Body of pancreas (tissue), 4 donors: ENCODE data around the gene NDUFA13. TPM values are rescaled to one million over a fixed set of nuclear protein-coding genes. Genes with fewer than 3 reads are reported as not detected.
A peak's percentile ranks its signal among the peaks of the same experiment; 100 is the strongest.

ENCODE experiments used
- ATAC-seq: fragments of 150-250 bp; one replicate; pipeline ENCODE4 v1.9.1; 2016
- DNase-seq, 4 donors: peaks; one replicate each; pipeline ENCODE4 v3.0.0-alpha.2; 2019
- H3K27ac ChIP-seq, 4 donors: fragments of 200-600 bp; sonication (generic); 1 replicate in 3 of 4; 2 replicates in 1 of 4; pipeline versions ENCODE4 v1.5.1 to v1.6.1; 2016 to 2019; ENCODE audit warnings: mild to moderate bottlenecking in 1 of 4, mixed read lengths in 1 of 4, moderate library complexity in 1 of 4
- H3K27me3 ChIP-seq, 2 donors: fragments of 200-600 bp; sonication (generic); one replicate each; pipeline ENCODE4 v1.6.0; 2016; ENCODE audit warnings: mild to moderate bottlenecking in 1 of 2
- H3K36me3 ChIP-seq, 2 donors: fragments of 200-600 bp; sonication (generic); replicated peaks in 1 of 2; 2 replicates each; pipeline ENCODE4 v1.5.1; 2016; ENCODE audit warnings: low read depth in 2 of 2; ENCODE audit not compliant: insufficient read depth in 1 of 2
- H3K4me1 ChIP-seq: fragments of 200-600 bp; sonication (generic); one replicate; pipeline ENCODE4 v1.6.0; 2016
- H3K4me3 ChIP-seq, 2 donors: fragments of 200-600 bp; sonication (generic); 1 replicate in 1 of 2; 2 replicates in 1 of 2; pipeline ENCODE4 v1.5.1; 2016 to 2019
- H3K9me3 ChIP-seq, 3 donors: fragments of 200-600 bp; sonication (generic); 1 replicate in 2 of 3; 2 replicates in 1 of 3; pipeline ENCODE4 v1.5.1; 2016
- CTCF ChIP-seq, 7 experiments: fragments of 450-650 bp in 4 of 7; fragments of 200-600 bp in 3 of 7; sonication (generic) in 3 of 7; IDR thresholded peaks; one replicate each; pipeline ENCODE4 v1.5.1; 2016 to 2019; ENCODE audit warnings: antibody characterized with exemption in 7 of 7
- POLR2A ChIP-seq, 3 donors: fragments of 450-650 bp; IDR thresholded peaks; one replicate each; pipeline ENCODE4 v1.6.1; 2016; ENCODE audit warnings: antibody characterized with exemption in 3 of 3, mild to moderate bottlenecking in 2 of 3
- WGBS, 2 donors: methylation state at CpG; one replicate each; pipeline ENCODE4 v1.1.5; 2017; 5-methylcytosine and 5-hydroxymethylcytosine counted together
- intact Hi-C: fragments of 100-400 bp; cut with DNase I; formaldehyde crosslinking; loops from one replicate; pipeline ENCODE4 v1.15.1; 2023
- total RNA-seq, 2 donors: library from RNA; depleted of rRNA; stranded (reverse); fragments of >200 nt; gene quantifications; one replicate each; pipeline ENCODE4 v1.1.0, GENCODE V29; 2016

NDUFA13 gene
- total RNA-seq, 2 donors from 2014 or later: 32.0 to 38.4 TPM

DNA sequence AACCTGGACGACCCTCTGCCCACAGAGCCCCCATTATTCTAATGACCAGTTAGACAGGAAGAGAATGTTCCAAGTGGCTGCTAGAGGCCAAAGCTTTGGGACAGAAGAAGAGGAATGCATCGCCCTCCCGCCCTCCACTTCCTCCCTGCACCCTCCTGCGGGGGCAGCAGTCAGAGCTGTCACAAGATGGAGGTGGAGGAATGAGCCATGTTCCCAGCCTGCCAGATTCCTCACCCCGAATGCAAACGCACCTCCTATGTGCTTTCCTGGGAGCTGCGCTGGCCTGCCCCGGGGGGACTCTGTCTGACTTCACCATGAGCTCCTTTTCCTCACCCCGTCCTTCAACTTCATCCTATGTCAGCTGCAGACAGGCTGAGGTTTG, 14.4 kb downstream of the NDUFA13 start:
- DNase-seq: no peak
- ATAC-seq: no peak
- intact Hi-C loops: no loop called here
- H3K4me1 ChIP-seq: peaks cover 8% of the 10 kb centered on the region
- TF ChIP-seq POLR2A (IDR thresholded peaks at IDR 0.05) (no peak), CTCF (IDR thresholded peaks at IDR 0.05) (no peak)
- H3K27ac ChIP-seq: no peak overlapping the region
- no peaks in the 10 kb centered on the region for H3K9me3 ChIP-seq
- WGBS, 2 donors: 54 to 67% methylated on average over 5 to 9 of the region's 9 CpGs
- H3K36me3 ChIP-seq: peaks cover 0 to 3% of the 10 kb centered on the region in 2 donors
- no peaks in the 10 kb centered on the region for H3K27me3 ChIP-seq
- no peak overlapping the region for H3K4me3 ChIP-seq

DNA sequence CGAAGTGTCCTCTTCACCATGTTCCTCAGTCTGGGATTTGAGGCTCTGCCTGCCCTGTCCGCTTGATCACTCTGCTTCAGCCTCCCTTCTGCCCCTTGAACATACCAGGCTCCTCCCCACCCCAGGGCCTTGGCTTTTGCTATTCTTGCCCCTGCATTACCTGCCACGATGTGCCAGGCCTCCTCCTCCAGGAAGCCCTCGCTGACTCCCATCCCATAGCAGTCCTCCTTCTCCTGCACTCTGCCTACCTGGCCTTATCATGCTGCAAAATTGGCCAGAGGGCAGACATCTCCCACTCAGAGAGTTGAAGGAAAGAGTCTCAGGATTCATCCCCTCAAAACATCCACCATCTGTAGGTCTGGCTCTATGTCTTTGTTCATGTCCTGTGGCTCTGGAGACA, 14.9 kb downstream of the NDUFA13 start:
- Histone ChIP-seq H3K27ac (no peak overlapping the region), H3K27me3 (no peaks in the 10 kb centered on the region), H3K4me3 (no peak overlapping the region), H3K36me3 (peaks cover 0 to 3% of the 10 kb centered on the region in 2 donors), H3K4me1 (peaks cover 8% of the 10 kb centered on the region), H3K9me3 (no peaks in the 10 kb centered on the region)
- TF ChIP-seq POLR2A (IDR thresholded peaks at IDR 0.05) (no peak), CTCF (IDR thresholded peaks at IDR 0.05) (no peak)
- 77 to 81% methylated on average over 4 of the region's 4 CpGs for WGBS, 2 donors
- DNase-seq: no peak
- no peak for ATAC-seq
- intact Hi-C loops: no loop called here

GRCh38 chr19:19531951-19532805, 16.2 kb downstream of the NDUFA13 start:
- ATAC-seq (peak; percentile 76), DNase-seq (peak; percentile 78 to 87 (median 83))
- peaks cover 0 to 2% of the 10 kb centered on the region in 2 donors for H3K36me3 ChIP-seq
- WGBS, 2 donors: 19 to 24% methylated on average over 25 to 44 of the region's 48 CpGs
- intact Hi-C loops: no loop called here
- no peaks in the 10 kb centered on the region for H3K27me3 ChIP-seq
- no peak overlapping the region for H3K4me3 ChIP-seq
- H3K4me1 ChIP-seq: peaks cover 8% of the 10 kb centered on the region
- no peaks in the 10 kb centered on the region for H3K9me3 ChIP-seq
- H3K27ac ChIP-seq: no peak overlapping the region
- TF ChIP-seq POLR2A (IDR thresholded peaks at IDR 0.05): no peak
- TF ChIP-seq CTCF (IDR thresholded peaks at IDR 0.05): peak; percentile 90 to 97 (median 94)

- no peak for ATAC-seq
- Histone ChIP-seq H3K4me1 (peaks cover 17% of the 10 kb centered on the region), H3K4me3 (no peak overlapping the region), H3K27ac (no peak overlapping the region), H3K27me3 (peaks cover 0 to 7% of the 10 kb centered on the region in 2 donors), H3K9me3 (no peaks in the 10 kb centered on the region), H3K36me3 (no peaks in the 10 kb centered on the region)
- DNase-seq: no peak
- intact Hi-C loops: no loop called here
- 69% methylated on average over 10 to 14 of the region's 14 CpGs for WGBS, 2 donors
- TF ChIP-seq POLR2A (IDR thresholded peaks at IDR 0.05) (no peak), CTCF (IDR thresholded peaks at IDR 0.05) (no peak)
These were observed 17.0 kb downstream of the NDUFA13 start for GRCh38 chr19:19532806-19533701.
